Measurements from ENCODE around the gene MGAT1. TPM values are rescaled to one million over a fixed set of nuclear protein-coding genes. Genes with fewer than 3 reads are reported as not detected.

The MGAT1 gene
- polyA plus RNA-seq, 2 of the 4 experiments (the other 2 are of a cell fraction) = 53.0 to 61.8 TPM

- H3K9me3 ChIP-seq = no peaks in the 10 kb centered on the region
- no peak overlapping the region for H3K27ac ChIP-seq
- WGBS (ENCODE audit: missing lambda C conversion rate) = 58% methylated on average over 6 of the region's 6 CpGs
- CTCF ChIA-PET = interaction anchor here (0.6 to 2.1 kb wide), 2 partner anchors 40 to 734 kb away, joined by 4 to 6 read pairs; no protein-coding TSS in a partner anchor
- DNase-seq (ENCODE audit: low read depth in 1 of 2, low spot score in 1 of 2) (no peak), ATAC-seq (no peak), FAIRE-seq (no peak)
- H3K4me2 ChIP-seq = no peak overlapping the region
- H3K4me1 ChIP-seq = peaks cover 11% of the 10 kb centered on the region; the same call in 2 of the 3 replicates
- TF ChIP-seq NPAS2 (CRISPR knock-in tag; IDR thresholded peaks at IDR 0.05; ENCODE audit: borderline replicate concordance) = no peak
- TF ChIP-seq, protein P1, sequence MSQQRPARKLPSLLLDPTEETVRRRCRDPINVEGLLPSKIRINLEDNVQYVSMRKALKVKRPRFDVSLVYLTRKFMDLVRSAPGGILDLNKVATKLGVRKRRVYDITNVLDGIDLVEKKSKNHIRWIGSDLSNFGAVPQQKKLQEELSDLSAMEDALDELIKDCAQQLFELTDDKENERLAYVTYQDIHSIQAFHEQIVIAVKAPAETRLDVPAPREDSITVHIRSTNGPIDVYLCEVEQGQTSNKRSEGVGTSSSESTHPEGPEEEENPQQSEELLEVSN (IDR thresholded peaks at IDR 0.05; ENCODE audit: borderline replicate concordance, low read depth) = no peak
- POLR2A ChIA-PET = interaction anchor here (3.8 kb wide), 1 partner anchor 14 kb away, joined by 14 read pairs; no protein-coding TSS in a partner anchor
- no peak overlapping the region for H3K4me3 ChIP-seq
Observed at GRCh38 chr5:180823940-180824629, 21.5 kb upstream of the MGAT1 start.

DNA sequence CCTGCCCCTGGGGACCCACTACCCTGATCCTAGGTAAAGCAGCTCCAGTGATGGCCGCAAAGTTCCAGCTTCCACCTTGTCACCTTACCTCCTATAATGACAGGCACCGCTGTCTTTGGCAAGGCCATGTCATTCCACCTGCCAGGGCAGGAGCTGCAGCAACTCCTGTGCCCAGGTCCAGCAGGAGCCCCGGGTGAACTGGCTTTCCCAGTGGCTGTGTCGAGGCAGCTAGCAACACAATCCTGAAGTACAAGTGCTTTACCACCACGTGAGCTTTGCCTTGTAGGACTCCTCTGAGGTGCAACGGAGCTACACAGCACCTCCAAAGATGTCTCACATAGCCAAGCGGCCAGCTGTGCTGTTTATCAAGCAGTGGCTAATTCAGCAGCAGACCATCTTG lies 20.7 kb upstream of the MGAT1 start:
- H3K9me3 ChIP-seq = no peaks in the 10 kb centered on the region
- peaks cover 11% of the 10 kb centered on the region; the same call in 2 of the 3 replicates for H3K4me1 ChIP-seq
- ATAC-seq (no peak), DNase-seq (ENCODE audit: low read depth in 1 of 2, low spot score in 1 of 2) (no peak), FAIRE-seq (no peak)
- 55% methylated on average over 5 of the region's 7 CpGs for WGBS (ENCODE audit: missing lambda C conversion rate)
- ChIA-PET POLR2A (interaction anchor here (3.8 kb wide), 1 partner anchor 13 kb away, joined by 14 read pairs; no protein-coding TSS in a partner anchor), CTCF (interaction anchor here (0.6 kb wide), 1 partner anchor 733 kb away, joined by 4 read pairs; no protein-coding TSS in a partner anchor)
- no peak overlapping the region for H3K4me3 ChIP-seq
- no peak overlapping the region for H3K27ac ChIP-seq
- no peak overlapping the region for H3K4me2 ChIP-seq
- TF ChIP-seq HOXB13 (CRISPR knock-in tag; IDR thresholded peaks at IDR 0.05; ENCODE audit: low read depth) = no peak

GRCh38 chr5:180821538-180821937 lies 18.9 kb upstream of the MGAT1 start:
- no peak for FAIRE-seq
- CTCF ChIA-PET = interaction anchor here (0.9 to 1.2 kb wide), 2 partner anchors 38 to 47 kb away, joined by 3 read pairs; no protein-coding TSS in a partner anchor

GRCh38 chr5:180820788-180821321 lies 18.2 kb upstream of the MGAT1 start:
- Histone ChIP-seq H3K4me1 (peaks cover 4% of the 10 kb centered on the region; the same call in 2 of the 3 replicates), H3K4me3 (no peak overlapping the region), H3K4me2 (no peak overlapping the region), H3K27ac (no peak overlapping the region), H3K9me3 (no peaks in the 10 kb centered on the region)
- ChIA-PET CTCF (interaction anchor here (0.9 to 1.2 kb wide), 2 partner anchors 37 to 48 kb away, joined by 3 read pairs; no protein-coding TSS in a partner anchor), POLR2A (interaction anchor here (1.0 kb wide), 1 partner anchor 11 kb away, joined by 5 read pairs; no protein-coding TSS in a partner anchor)
- ATAC-seq (no peak), DNase-seq (ENCODE audit: low read depth in 1 of 2, low spot score in 1 of 2) (no peak), FAIRE-seq (no peak)
- no peak for TF ChIP-seq MAX (IDR thresholded peaks at IDR 0.05)
- no peak for TF ChIP-seq KDM1A (IDR thresholded peaks at IDR 0.05; ENCODE audit: low read depth)
- no peak for TF ChIP-seq MYC (IDR thresholded peaks at IDR 0.05; ENCODE audit: borderline replicate concordance, low read length)
- TF ChIP-seq CBX2 (IDR thresholded peaks at IDR 0.05; ENCODE audit: borderline replicate concordance, low read depth) = no peak
- TF ChIP-seq USF2 (IDR thresholded peaks at IDR 0.05) = no peak
- TF ChIP-seq CBX8 (IDR thresholded peaks at IDR 0.05) = no peak
- TF ChIP-seq, protein P1 (IDR thresholded peaks at IDR 0.05; ENCODE audit: borderline replicate concordance, low read depth) = no peak
- no peak for TF ChIP-seq POLR2A (IDR thresholded peaks at IDR 0.05; ENCODE audit: low read length)
- TF ChIP-seq NFE2L2 (conservative IDR thresholded peaks at IDR 0.05; ENCODE audit: low read length) = no peak
- TF ChIP-seq RCOR1 (IDR thresholded peaks at IDR 0.05; ENCODE audit: low read depth, low read length) = no peak
- TF ChIP-seq GATA3 (IDR thresholded peaks at IDR 0.05; ENCODE audit: borderline replicate concordance) = no peak
- no peak for TF ChIP-seq SMC3 (IDR thresholded peaks at IDR 0.05)
- no peak for TF ChIP-seq HOXA7 (CRISPR knock-in tag; IDR thresholded peaks at IDR 0.05)
- no peak for TF ChIP-seq REST (IDR thresholded peaks at IDR 0.05)
- no peak for TF ChIP-seq POLR2AphosphoS2 (conservative IDR thresholded peaks at IDR 0.05; ENCODE audit: low read length)
- 72% methylated on average over 3 of the region's 3 CpGs for WGBS (ENCODE audit: missing lambda C conversion rate)

More at GRCh38 chr5:180821538-180821937, 18.9 kb upstream of the MGAT1 start:
- ATAC-seq = no peak
- 69% methylated on average over 4 of the region's 4 CpGs for WGBS (ENCODE audit: missing lambda C conversion rate)
- DNase-seq (ENCODE audit: low read depth in 1 of 2, low spot score in 1 of 2) = no peak
- no peaks in the 10 kb centered on the region for H3K9me3 ChIP-seq
- TF ChIP-seq, protein P2, sequence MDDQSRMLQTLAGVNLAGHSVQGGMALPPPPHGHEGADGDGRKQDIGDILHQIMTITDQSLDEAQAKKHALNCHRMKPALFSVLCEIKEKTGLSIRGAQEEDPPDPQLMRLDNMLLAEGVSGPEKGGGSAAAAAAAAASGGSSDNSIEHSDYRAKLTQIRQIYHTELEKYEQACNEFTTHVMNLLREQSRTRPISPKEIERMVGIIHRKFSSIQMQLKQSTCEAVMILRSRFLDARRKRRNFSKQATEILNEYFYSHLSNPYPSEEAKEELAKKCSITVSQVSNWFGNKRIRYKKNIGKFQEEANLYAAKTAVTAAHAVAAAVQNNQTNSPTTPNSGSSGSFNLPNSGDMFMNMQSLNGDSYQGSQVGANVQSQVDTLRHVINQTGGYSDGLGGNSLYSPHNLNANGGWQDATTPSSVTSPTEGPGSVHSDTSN (IDR thresholded peaks at IDR 0.05) = no peak
- no peak overlapping the region for H3K4me3 ChIP-seq
- H3K4me1 ChIP-seq = peaks cover 11% of the 10 kb centered on the region; the same call in 2 of the 3 replicates
- POLR2A ChIA-PET = interaction anchor here (1.0 kb wide), 1 partner anchor 11 kb away, joined by 5 read pairs; no protein-coding TSS in a partner anchor
- no peak overlapping the region for H3K4me2 ChIP-seq
- no peak overlapping the region for H3K27ac ChIP-seq

All from A549 (cell line).